ENCODE results near the gene BCLAF1.
"Not testable (repeated sequence)": the region's sequence is repeated elsewhere in the genome, so short reads cannot be mapped to it uniquely, and the experiment has no call there.

BCLAF1 gene

GRCh38 chr6:136225496-136225895, 64.2 kb downstream of the BCLAF1 start:
- H3K4me3 ChIP-seq (ENCODE audit: low read depth, low read length) = no peak overlapping the region
- DNase-seq (ENCODE audit: low read depth) = peak; percentile 52
- no peak for TF ChIP-seq CTCF (conservative IDR thresholded peaks at IDR 0.05; ENCODE audit: low read depth, low read length)

GRCh38 chr6:136224974-136225373, 64.7 kb downstream of the BCLAF1 start:
- not testable (repeated sequence) for DNase-seq (ENCODE audit: low read depth); H3K4me3 ChIP-seq (ENCODE audit: low read depth, low read length)

GRCh38 chr6:136216503-136217401, 72.9 kb downstream of the BCLAF1 start:
- DNase-seq (ENCODE audit: low read depth) = no peak
- TF ChIP-seq CTCF (conservative IDR thresholded peaks at IDR 0.05; ENCODE audit: low read depth, low read length) = no peak
- H3K4me3 ChIP-seq (ENCODE audit: low read depth, low read length) = no peak overlapping the region

GRCh38 chr6:136213853-136214252, 75.8 kb downstream of the BCLAF1 start:
- no peak for DNase-seq (ENCODE audit: low read depth)
- TF ChIP-seq CTCF (conservative IDR thresholded peaks at IDR 0.05; ENCODE audit: low read depth, low read length) = no peak
- no peak overlapping the region for H3K4me3 ChIP-seq (ENCODE audit: low read depth, low read length)

GRCh38 chr6:136213012-136213539, 76.6 kb downstream of the BCLAF1 start:
- no peak for DNase-seq (ENCODE audit: low read depth)
- no peak overlapping the region for H3K4me3 ChIP-seq (ENCODE audit: low read depth, low read length)
- no peak for TF ChIP-seq CTCF (conservative IDR thresholded peaks at IDR 0.05; ENCODE audit: low read depth, low read length)

- H3K4me3 ChIP-seq (ENCODE audit: low read depth, low read length) = no peak overlapping the region
- TF ChIP-seq CTCF (conservative IDR thresholded peaks at IDR 0.05; ENCODE audit: low read depth, low read length) = no peak
- DNase-seq (ENCODE audit: low read depth) = no peak
Observed at GRCh38 chr6:136212608-136213007, 77.0 kb downstream of the BCLAF1 start.

GRCh38 chr6:136210398-136211165, 79.1 kb downstream of the BCLAF1 start:
- DNase-seq (ENCODE audit: low read depth) = no peak
- no peak overlapping the region for H3K4me3 ChIP-seq (ENCODE audit: low read depth, low read length)
- no peak for TF ChIP-seq CTCF (conservative IDR thresholded peaks at IDR 0.05; ENCODE audit: low read depth, low read length)
